ENCODE results near the gene A3GALT2.

- TF ChIP-seq POLR2AphosphoS5 (IDR thresholded peaks at IDR 0.05) (no peak), CTCF (IDR thresholded peaks at IDR 0.05; ENCODE audit: poor library complexity, severe bottlenecking) (no peak), RAD21 (conservative IDR thresholded peaks at IDR 0.05) (no peak), EZH2 (IDR thresholded peaks at IDR 0.05; ENCODE audit: borderline replicate concordance, insufficient read depth, low read length, poor library complexity, severe bottlenecking) (no peak), EP300 (conservative IDR thresholded peaks at IDR 0.05; ENCODE audit: poor library complexity, severe bottlenecking) (no peak)
Observed at GRCh38 chr1:33306653-33307493, 14.0 kb downstream of the A3GALT2 start.
